Cardiac muscle cell (in vitro differentiated cells and primary cell): ENCODE data around the gene IQGAP1. TPM values are rescaled to one million over a fixed set of nuclear protein-coding genes. Genes with fewer than 3 reads are reported as not detected.

ENCODE experiments used
- DNase-seq, 2 donors: peaks; one replicate each; pipeline versions ENCODE4 v3.0.0 to v3.0.0-alpha.2; 2010 to 2017; ENCODE audit warnings: low read depth in 1 of 2, low spot score in 1 of 2
- H3K27ac ChIP-seq: fragments of 200-600 bp; sonication (generic); 2 replicates; pipeline ENCODE4 v1.5.1; 2016
- H3K27me3 ChIP-seq: fragments of 200-600 bp; sonication (generic); 2 replicates; pipeline ENCODE4 v1.6.0; 2016; ENCODE audit warnings: control low read depth
- H3K36me3 ChIP-seq: fragments of 200-600 bp; sonication (generic); 2 replicates; pipeline ENCODE4 v1.5.1; 2016; ENCODE audit warnings: control low read depth
- H3K4me1 ChIP-seq: fragments of 200-600 bp; sonication (generic); 2 replicates; pipeline ENCODE4 v1.8.1; 2017; ENCODE audit warnings: low read depth, mild to moderate bottlenecking, mixed run types
- H3K4me3 ChIP-seq: fragments of 200-600 bp; sonication (generic); 2 replicates; pipeline ENCODE4 v1.5.1; 2016; ENCODE audit warnings: mild to moderate bottlenecking
- H3K9me3 ChIP-seq: fragments of 200-600 bp; sonication (generic); 2 replicates; pipeline ENCODE4 v1.5.1; 2017; ENCODE audit warnings: low read depth, mild to moderate bottlenecking, control low read depth
- CTCF ChIP-seq: IDR thresholded peaks from 2 replicates; pipeline ENCODE4 v1.5.1; 2012; ENCODE audit warnings: low read depth, mild to moderate bottlenecking, low read length
- polyA plus RNA-seq: library from polyadenylated mRNA; unstranded; fragments of >200 nt; fragmentation: Nextera tagmentation; extraction: Ambion mirVana; gene quantifications from 2 replicates; pipeline ENCODE4 v1.2.1, GENCODE V29; 2016
- total RNA-seq: library from RNA; depleted of rRNA; stranded (reverse); fragments of >200 nt; gene quantifications from 2 replicates; pipeline ENCODE4 v1.2.3, GENCODE V29; 2016

The IQGAP1 gene
- total and polyA plus RNA-seq, 2 experiments from 2014 or later: 9.1 to 14.2 TPM

DNA sequence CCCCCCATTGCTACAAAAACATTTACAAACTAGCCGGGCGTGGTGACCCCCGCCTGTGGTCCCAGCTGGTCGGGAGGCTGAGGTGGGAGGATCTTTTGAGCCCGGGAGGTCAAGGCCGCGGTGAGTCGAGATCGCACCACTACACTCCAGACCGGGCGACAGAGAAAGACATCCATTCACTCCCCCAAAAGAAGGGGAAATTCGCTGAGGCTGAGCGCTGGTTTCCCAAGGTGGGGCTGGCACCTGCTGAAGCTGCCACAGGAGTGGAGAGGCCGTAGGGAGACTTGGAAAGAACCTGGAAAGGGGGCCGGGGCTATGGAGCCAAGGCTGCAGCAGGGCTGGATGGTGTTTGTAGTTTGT is 140.9 kb downstream of the IQGAP1 start:
- no peak overlapping the region for H3K27ac ChIP-seq
- H3K27me3 ChIP-seq: peaks cover 4% of the 10 kb centered on the region
- H3K9me3 ChIP-seq: no peaks in the 10 kb centered on the region
- H3K4me1 ChIP-seq: peaks cover 7% of the 10 kb centered on the region
- no peak for DNase-seq
- no peak for TF ChIP-seq CTCF
- no peaks in the 10 kb centered on the region for H3K36me3 ChIP-seq
- no peak overlapping the region for H3K4me3 ChIP-seq

- peak; percentile 61 to 70 for DNase-seq
- peak; percentile 3 for TF ChIP-seq CTCF
- H3K27ac ChIP-seq: peak within 1 kb of the TSS; percentile 55
- peak within 1 kb of the TSS; percentile 73 for H3K4me3 ChIP-seq
- no peaks in the 10 kb centered on the region for H3K9me3 ChIP-seq
- no peaks in the 10 kb centered on the region for H3K36me3 ChIP-seq
- H3K27me3 ChIP-seq: peaks cover 4% of the 10 kb centered on the region
- peaks cover 7% of the 10 kb centered on the region for H3K4me1 ChIP-seq
Observed at GRCh38 chr15:90529371-90530249, 141.6 kb downstream of the IQGAP1 start, which contains the start of gene CRTC3. CRTC3 (plus strand) TSS chr15:90529923; CDS start chr15:90530072, 149 bp downstream.

DNA sequence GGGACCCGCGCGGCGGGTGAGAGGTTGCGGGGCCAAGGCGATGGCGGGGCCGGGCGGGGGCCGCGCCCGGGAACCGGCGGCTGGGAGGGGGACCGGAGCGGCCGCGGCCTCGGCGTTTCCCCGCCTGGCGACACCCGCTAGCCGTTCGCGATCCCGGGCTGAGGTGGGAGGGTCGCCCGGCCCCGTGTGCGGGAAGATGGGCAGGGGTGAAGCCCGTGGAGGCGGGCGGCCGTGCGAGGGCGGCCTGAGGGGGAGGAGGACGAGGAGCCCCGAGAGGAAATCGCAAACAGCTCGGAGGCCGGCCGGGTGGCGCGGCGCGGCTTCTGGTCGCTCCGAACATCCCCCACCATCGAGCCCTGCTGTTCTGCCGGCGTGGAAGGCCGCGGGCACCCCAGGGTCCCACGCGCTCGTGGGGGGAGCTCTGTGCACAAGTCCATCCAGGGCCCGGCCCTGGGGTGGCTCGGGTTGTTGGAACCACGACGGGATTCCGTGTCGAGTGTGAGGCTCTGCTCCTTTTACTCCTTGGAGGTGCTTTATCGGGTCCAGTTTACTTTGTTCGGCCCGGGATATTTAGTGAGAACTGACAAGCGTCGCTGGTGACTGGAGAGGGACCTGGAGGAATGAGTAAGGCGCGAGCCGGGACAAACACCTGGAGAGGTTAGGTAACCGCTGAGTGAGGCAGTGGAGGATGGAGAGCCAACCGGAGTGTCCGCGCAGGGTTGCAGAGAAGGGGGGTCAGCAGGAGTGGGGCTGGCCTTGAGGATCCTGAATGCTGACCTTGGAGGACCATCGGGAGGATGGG is 142.4 kb downstream of the IQGAP1 start:
- peaks cover 4% of the 10 kb centered on the region for H3K27me3 ChIP-seq
- H3K4me3 ChIP-seq: peak overlapping the region; percentile 73
- TF ChIP-seq CTCF: no peak
- peak; percentile 45 to 50 for DNase-seq
- H3K36me3 ChIP-seq: no peaks in the 10 kb centered on the region
- H3K27ac ChIP-seq: peak overlapping the region; percentile 55
- peaks cover 11% of the 10 kb centered on the region for H3K4me1 ChIP-seq
- H3K9me3 ChIP-seq: no peaks in the 10 kb centered on the region

DNA sequence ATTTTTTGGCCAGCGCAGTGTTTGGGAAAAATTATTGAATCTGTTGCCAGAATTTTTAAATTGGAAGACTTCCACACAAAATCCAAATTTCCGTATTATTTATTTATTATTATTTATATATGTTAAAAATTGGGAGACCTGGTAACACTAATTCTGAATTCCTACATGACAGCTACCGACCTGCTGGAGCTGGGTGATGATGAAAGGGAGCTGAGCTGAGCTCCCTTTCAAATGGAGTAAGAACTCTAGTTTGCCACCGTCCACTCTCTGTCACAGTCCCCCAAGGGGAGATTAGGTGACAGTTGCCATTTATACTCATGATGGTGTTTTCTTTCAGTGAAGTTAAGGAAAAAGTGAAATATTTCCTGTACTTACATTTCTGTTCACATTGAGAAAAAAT is 143.1 kb downstream of the IQGAP1 start:
- Histone ChIP-seq H3K4me3 (peak overlapping the region; percentile 73), H3K27me3 (peaks cover 4% of the 10 kb centered on the region), H3K36me3 (no peaks in the 10 kb centered on the region), H3K27ac (no peak overlapping the region), H3K9me3 (no peaks in the 10 kb centered on the region), H3K4me1 (peaks cover 15% of the 10 kb centered on the region)
- no peak for DNase-seq
- no peak for TF ChIP-seq CTCF

DNA sequence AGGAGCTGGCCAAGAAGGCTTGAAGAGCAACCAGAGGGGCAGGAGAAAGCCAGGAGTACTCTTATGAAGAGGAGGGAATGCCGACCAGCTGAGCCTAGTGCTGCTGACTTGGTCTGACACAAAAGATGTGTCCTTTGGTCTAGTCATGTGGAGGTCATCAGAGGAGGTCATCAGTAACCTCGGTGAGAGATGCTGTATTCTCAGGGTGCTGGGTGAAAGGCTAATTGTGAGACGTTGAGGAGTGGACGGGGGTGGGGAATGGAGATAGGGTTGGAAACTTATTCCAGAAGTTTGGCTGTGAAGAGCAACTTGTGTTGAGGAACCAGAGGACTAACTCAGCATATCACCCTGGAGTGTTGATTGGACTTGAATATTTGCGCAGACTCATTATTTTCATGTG is 147.2 kb downstream of the IQGAP1 start:
- Histone ChIP-seq H3K27ac (no peak overlapping the region), H3K4me3 (no peak overlapping the region), H3K9me3 (no peaks in the 10 kb centered on the region), H3K36me3 (no peaks in the 10 kb centered on the region), H3K27me3 (no peaks in the 10 kb centered on the region), H3K4me1 (peaks cover 15% of the 10 kb centered on the region)
- DNase-seq: no peak
- TF ChIP-seq CTCF: no peak
